RWPE2 (cell line): ENCODE results near the gene F8.

Experiments
- ATAC-seq: fragments of 200-7000 bp; cut with Tn5 transposase; 3 replicates; pipeline ENCODE4 v1.9.1; 2021; ENCODE audit warnings: low read depth
- DNase-seq: peaks from one replicate; pipeline ENCODE4 v3.0.0-alpha.2; 2020; ENCODE audit warnings: low spot score
- H3K27ac ChIP-seq: fragments of 450-650 bp; 2 replicates; pipeline ENCODE4 v1.5.1; 2017; ENCODE audit warnings: mild to moderate bottlenecking; ENCODE audit not compliant: poor library complexity, severe bottlenecking
- H3K27me3 ChIP-seq: fragments of 250-450 bp; sonication (Bioruptor Pico); 2 replicates; pipeline ENCODE4 v1.5.1; 2021; ENCODE audit warnings: mild to moderate bottlenecking, moderate library complexity; ENCODE audit not compliant: insufficient read depth, poor library complexity, severe bottlenecking
- H3K36me3 ChIP-seq: fragments of 250-450 bp; sonication (Bioruptor Pico); 2 replicates; pipeline ENCODE4 v1.5.1; 2020; ENCODE audit warnings: low read depth, mild to moderate bottlenecking, moderate library complexity
- H3K4me1 ChIP-seq: fragments of 250-450 bp; sonication (Bioruptor Pico); 2 replicates; pipeline ENCODE4 v1.5.1; 2021; ENCODE audit warnings: mild to moderate bottlenecking, moderate library complexity; ENCODE audit not compliant: insufficient read depth, poor library complexity, severe bottlenecking
- H3K4me3 ChIP-seq: fragments of 250-450 bp; sonication (Bioruptor Pico); 2 replicates; pipeline ENCODE4 v1.5.1; 2021; ENCODE audit warnings: mild to moderate bottlenecking, moderate library complexity; ENCODE audit not compliant: severe bottlenecking
- H3K9me3 ChIP-seq: fragments of 250-450 bp; sonication (Bioruptor Pico); 2 replicates; pipeline ENCODE4 v1.5.1; 2021; ENCODE audit warnings: mild to moderate bottlenecking, moderate library complexity; ENCODE audit not compliant: severe bottlenecking
- TF ChIP-seq, protein P1 (sequence below): fragments of 450-650 bp; IDR thresholded peaks from one replicate; pipeline ENCODE4 v1.5.1; 2017; ENCODE audit warnings: mild to moderate bottlenecking, moderate library complexity; ENCODE audit not compliant: poor library complexity, severe bottlenecking

F8 gene

DNA sequence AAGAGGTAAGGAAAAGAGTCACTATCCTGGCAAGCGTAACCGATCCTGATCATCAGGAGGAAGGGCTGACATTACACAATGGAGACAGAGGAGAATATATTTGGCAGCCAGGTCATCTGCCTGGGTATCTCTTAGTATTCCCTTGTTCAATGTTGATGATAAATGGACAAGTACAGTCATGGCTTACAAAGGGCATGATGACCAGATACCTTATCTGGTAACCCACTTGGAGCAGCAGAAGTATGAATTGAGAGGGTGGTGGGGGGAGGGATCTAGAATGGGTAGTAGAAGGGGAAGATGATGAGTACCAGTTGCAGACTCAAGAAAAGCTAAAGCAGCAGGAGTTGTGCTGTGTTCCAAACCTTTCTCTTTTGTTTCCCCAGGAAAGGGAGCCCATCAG, 17.3 kb downstream of the F8 start:
- H3K4me1 ChIP-seq = no peaks in the 10 kb centered on the region
- no peaks in the 10 kb centered on the region for H3K9me3 ChIP-seq
- ATAC-seq (no peak), DNase-seq (no peak)
- H3K27ac ChIP-seq = no peak overlapping the region
- TF ChIP-seq, protein P1, sequence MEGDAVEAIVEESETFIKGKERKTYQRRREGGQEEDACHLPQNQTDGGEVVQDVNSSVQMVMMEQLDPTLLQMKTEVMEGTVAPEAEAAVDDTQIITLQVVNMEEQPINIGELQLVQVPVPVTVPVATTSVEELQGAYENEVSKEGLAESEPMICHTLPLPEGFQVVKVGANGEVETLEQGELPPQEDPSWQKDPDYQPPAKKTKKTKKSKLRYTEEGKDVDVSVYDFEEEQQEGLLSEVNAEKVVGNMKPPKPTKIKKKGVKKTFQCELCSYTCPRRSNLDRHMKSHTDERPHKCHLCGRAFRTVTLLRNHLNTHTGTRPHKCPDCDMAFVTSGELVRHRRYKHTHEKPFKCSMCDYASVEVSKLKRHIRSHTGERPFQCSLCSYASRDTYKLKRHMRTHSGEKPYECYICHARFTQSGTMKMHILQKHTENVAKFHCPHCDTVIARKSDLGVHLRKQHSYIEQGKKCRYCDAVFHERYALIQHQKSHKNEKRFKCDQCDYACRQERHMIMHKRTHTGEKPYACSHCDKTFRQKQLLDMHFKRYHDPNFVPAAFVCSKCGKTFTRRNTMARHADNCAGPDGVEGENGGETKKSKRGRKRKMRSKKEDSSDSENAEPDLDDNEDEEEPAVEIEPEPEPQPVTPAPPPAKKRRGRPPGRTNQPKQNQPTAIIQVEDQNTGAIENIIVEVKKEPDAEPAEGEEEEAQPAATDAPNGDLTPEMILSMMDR = no peak
- H3K36me3 ChIP-seq = no peaks in the 10 kb centered on the region
- H3K4me3 ChIP-seq = no peak overlapping the region
- H3K27me3 ChIP-seq = no peaks in the 10 kb centered on the region

DNA sequence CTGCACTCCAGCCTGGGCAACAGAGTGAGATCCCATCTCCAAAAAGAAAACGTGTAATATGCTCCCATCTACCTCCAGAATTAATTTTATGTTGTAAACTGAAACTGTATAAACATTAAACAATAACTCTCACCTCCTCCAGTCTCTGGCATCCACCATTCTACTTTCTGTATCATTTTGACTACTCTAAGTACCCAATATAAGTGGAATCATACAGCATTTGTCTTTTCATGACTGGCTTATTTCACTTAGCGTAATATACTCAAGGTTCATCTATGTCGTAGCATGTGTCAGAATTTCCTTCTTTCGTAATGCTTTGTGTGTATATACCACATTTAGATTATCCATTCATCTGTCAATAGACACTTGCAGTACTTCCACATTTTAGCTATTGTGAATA, 20.6 kb downstream of the F8 start:
- no peaks in the 10 kb centered on the region for H3K4me1 ChIP-seq
- TF ChIP-seq, protein P1 = no peak
- ATAC-seq (no peak), DNase-seq (no peak)
- no peak overlapping the region for H3K27ac ChIP-seq
- no peaks in the 10 kb centered on the region for H3K27me3 ChIP-seq
- no peaks in the 10 kb centered on the region for H3K9me3 ChIP-seq
- H3K4me3 ChIP-seq = no peak overlapping the region
- no peaks in the 10 kb centered on the region for H3K36me3 ChIP-seq

DNA sequence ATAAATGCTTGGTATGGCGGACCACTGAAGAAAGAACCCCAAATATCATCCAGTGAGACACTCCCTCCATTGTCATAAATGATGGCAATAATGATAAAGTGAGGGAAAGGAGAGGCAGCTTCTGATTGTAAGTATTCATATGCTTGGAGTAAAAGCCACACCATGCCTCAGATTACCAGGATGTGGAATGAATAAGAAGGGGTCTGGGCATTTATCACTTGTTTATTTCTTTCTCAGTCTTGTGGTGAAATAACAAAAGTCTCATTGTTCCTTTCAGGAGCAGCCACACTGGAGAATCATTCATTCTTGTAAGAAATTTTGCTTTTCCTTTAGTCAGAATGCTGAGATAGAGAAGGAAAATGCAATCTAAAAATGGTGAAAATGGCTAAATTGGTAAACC, 21.7 kb downstream of the F8 start:
- H3K4me3 ChIP-seq = no peak overlapping the region
- H3K36me3 ChIP-seq = no peaks in the 10 kb centered on the region
- H3K9me3 ChIP-seq = no peaks in the 10 kb centered on the region
- TF ChIP-seq, protein P1 = no peak
- no peaks in the 10 kb centered on the region for H3K4me1 ChIP-seq
- ATAC-seq (no peak), DNase-seq (no peak)
- no peak overlapping the region for H3K27ac ChIP-seq
- H3K27me3 ChIP-seq = no peaks in the 10 kb centered on the region

DNA sequence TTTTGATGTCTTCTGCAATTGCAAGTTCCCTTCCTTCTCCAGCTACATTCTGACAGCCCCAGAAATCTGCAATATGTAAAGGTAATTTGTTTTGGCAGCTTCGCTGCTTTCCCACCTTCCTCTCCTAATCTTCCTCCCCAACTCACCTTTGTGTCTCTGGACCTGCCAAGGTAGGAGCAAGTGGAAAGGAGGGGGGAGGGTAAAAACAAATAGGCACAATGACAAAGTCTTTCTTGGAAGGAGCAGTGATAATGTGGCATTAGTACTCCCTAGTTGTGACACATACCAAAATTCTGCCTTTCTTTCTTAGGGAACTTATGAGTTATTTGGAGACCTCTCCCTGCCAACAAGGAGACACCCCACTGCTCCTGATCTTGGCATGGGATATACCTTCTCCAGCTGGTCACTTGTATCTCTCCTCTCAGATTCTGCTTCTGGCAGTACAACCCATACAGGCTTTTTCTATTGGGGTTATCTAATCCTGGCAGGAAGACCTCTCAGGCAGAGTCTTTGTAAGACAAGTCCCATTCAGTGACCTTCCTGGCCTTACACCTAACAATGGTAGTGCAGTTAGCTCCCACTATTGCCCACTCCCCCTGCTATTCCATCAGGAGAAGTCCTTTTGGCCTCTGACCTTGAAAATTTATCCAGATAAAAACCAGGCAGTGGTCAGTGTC, 24.2 kb downstream of the F8 start:
- H3K27me3 ChIP-seq = no peaks in the 10 kb centered on the region

DNA sequence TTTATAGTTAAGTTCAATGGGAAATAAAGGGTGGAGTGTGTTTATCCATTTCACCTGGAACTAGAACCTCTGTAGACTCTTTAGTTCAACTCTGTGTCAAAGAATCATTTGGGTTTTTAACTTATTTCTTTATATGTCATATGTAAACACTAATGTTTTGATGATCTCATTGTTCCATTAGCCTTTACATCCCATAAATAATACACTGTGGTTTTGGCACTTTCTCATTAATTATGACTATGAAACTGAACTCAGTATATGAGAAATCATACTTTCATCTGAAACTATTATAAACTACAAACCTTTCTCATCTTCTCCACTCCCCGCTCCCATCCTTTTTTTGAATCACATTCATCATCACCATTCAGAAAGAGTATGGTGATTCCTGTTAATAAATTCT, 31.0 kb downstream of the F8 start:
- TF ChIP-seq, protein P1 = no peak
- no peak for ATAC-seq
- no peak for DNase-seq
- H3K4me3 ChIP-seq = no peak overlapping the region
- H3K9me3 ChIP-seq = no peaks in the 10 kb centered on the region
- no peaks in the 10 kb centered on the region for H3K27me3 ChIP-seq
- H3K27ac ChIP-seq = no peak overlapping the region
- no peaks in the 10 kb centered on the region for H3K36me3 ChIP-seq
- H3K4me1 ChIP-seq = no peaks in the 10 kb centered on the region

More for the DNA sequence above, 24.2 kb downstream of the F8 start:
- no peaks in the 10 kb centered on the region for H3K9me3 ChIP-seq
- TF ChIP-seq, protein P1 = no peak
- H3K4me3 ChIP-seq = no peak overlapping the region
- DNase-seq = no peak
- no peak overlapping the region for H3K27ac ChIP-seq
- H3K36me3 ChIP-seq = no peaks in the 10 kb centered on the region
- ATAC-seq = no peak
- H3K4me1 ChIP-seq = no peaks in the 10 kb centered on the region
